A549 (cell line): Measurements from ENCODE around the gene SLC16A13. TPM values are rescaled to one million over a fixed set of nuclear protein-coding genes. Genes with fewer than 3 reads are reported as not detected.

ENCODE experiments used
- ATAC-seq, 2 experiments: fragments of 200-7000 bp in 1 of 2; fragments of >200 bp in 1 of 2; cut with Nextera tagmentation in 1 of 2; cut with Tn5 transposase in 1 of 2; 3 replicates each; pipeline versions ENCODE4 v1.8.0 to v1.9.1; 2018 to 2020; ENCODE audit warnings: mild to moderate bottlenecking in 1 of 2, moderate library complexity in 1 of 2
- CTCF ChIA-PET: fragments of 300-600 bp; sonication (Branson Sonifier 250); formaldehyde crosslinking; extraction: SDS; loops from one replicate; lab custom pipeline; 2021; ENCODE audit warnings: antibody characterized with exemption, inconsistent platforms; lab: Yijun Ruan, JAX
- POLR2A ChIA-PET: fragments of 350-600 bp; formaldehyde crosslinking; extraction: SDS; loops from one replicate; lab custom pipeline; 2021; ENCODE audit warnings: antibody characterized with exemption, inconsistent platforms; lab: Yijun Ruan, JAX
- DNase-seq, 2 experiments: peaks; one replicate each; pipeline versions ENCODE4 v3.0.0 to v3.0.0-alpha.2; 2011 to 2016; ENCODE audit warnings: low read depth in 1 of 2, low spot score in 1 of 2
- FAIRE-seq: peaks from 2 replicates; lab custom pipeline; 2011; peaks lifted over from hg19 to GRCh38; lab: Jason Lieb, UNC
- H3K27ac ChIP-seq, 2 experiments: fragments of >200 bp; sonication (Bioruptor Twin); formaldehyde crosslinking; 3 replicates each; pipeline ENCODE4 v1.5.1; 2016 to 2017
- H3K4me1 ChIP-seq: fragments of >200 bp; sonication (Bioruptor Twin); formaldehyde crosslinking; 3 replicates; pipeline ENCODE4 v1.6.1; 2016
- H3K4me2 ChIP-seq: fragments of >200 bp; sonication (Bioruptor Twin); formaldehyde crosslinking; 3 replicates; pipeline ENCODE4 v1.6.1; 2016
- H3K4me3 ChIP-seq: fragments of >200 bp; sonication (Bioruptor Twin); formaldehyde crosslinking; 3 replicates; pipeline ENCODE4 v1.5.1; 2016
- H3K9me3 ChIP-seq: fragments of >200 bp; sonication (Bioruptor Twin); formaldehyde crosslinking; 3 replicates; pipeline ENCODE4 v1.6.1; 2016
- ATOH8 ChIP-seq: fragments of 250-450 bp; sonication (Bioruptor Pico); IDR thresholded peaks from 2 replicates; pipeline ENCODE4 v1.5.0; 2020; ENCODE audit warnings: low read depth, mild to moderate bottlenecking, moderate library complexity
- BCL3 ChIP-seq: fragments of >200 bp; sonication (Bioruptor Twin); formaldehyde crosslinking; IDR thresholded peaks from 3 replicates; pipeline ENCODE4 v1.6.1; 2016
- BHLHE40 ChIP-seq: IDR thresholded peaks from 2 replicates; pipeline ENCODE4 v1.6.1; 2012; ENCODE audit warnings: low read depth, low read length, inconsistent platforms
- CEBPB ChIP-seq, 2 experiments: fragments of >200 bp in 1 of 2; sonication (Bioruptor Twin) in 1 of 2; formaldehyde crosslinking in 1 of 2; IDR thresholded peaks; 2 replicates each; pipeline ENCODE4 v1.6.1; 2012 to 2016
- CHD2 ChIP-seq: fragments of 150-350 bp; IDR thresholded peaks from 2 replicates; pipeline ENCODE4 v1.6.1; 2014; ENCODE audit warnings: low read length; ENCODE audit not compliant: partially characterized antibody
- CHD4 ChIP-seq: fragments of 200-600 bp; sonication (generic); IDR thresholded peaks from 2 replicates; pipeline ENCODE4 v1.6.1; 2016; ENCODE audit warnings: antibody characterized with exemption, mild to moderate bottlenecking, borderline replicate concordance
- CTCF ChIP-seq: fragments of >200 bp; sonication (Bioruptor Twin); formaldehyde crosslinking; IDR thresholded peaks from 3 replicates; pipeline ENCODE4 v1.5.1; 2016
- EHF ChIP-seq: fragments of 250-450 bp; sonication (Bioruptor Pico); IDR thresholded peaks from 2 replicates; pipeline ENCODE4 v1.5.0; 2020; ENCODE audit warnings: mild to moderate bottlenecking
- EP300 ChIP-seq, 2 experiments: fragments of >200 bp; sonication (Bioruptor Twin); formaldehyde crosslinking; IDR thresholded peaks; 2 replicates in 1 of 2; 3 replicates in 1 of 2; pipeline ENCODE4 v1.6.1; 2016 to 2017
- FOXS1 ChIP-seq: fragments of 250-450 bp; sonication (Bioruptor Pico); IDR thresholded peaks from 2 replicates; pipeline ENCODE4 v1.5.0; 2020; ENCODE audit warnings: mild to moderate bottlenecking, moderate library complexity
- GATA3 ChIP-seq: IDR thresholded peaks from 2 replicates; pipeline ENCODE4 v1.6.1; 2012; ENCODE audit warnings: borderline replicate concordance
- HMGXB4 ChIP-seq: fragments of 250-450 bp; sonication (Bioruptor Pico); IDR thresholded peaks from 2 replicates; pipeline ENCODE4 v1.5.0; 2021; ENCODE audit warnings: mild to moderate bottlenecking, moderate library complexity, borderline replicate concordance
- JUN ChIP-seq, 2 experiments: fragments of >200 bp; sonication (Bioruptor Twin); formaldehyde crosslinking; IDR thresholded peaks; 2 replicates in 1 of 2; 3 replicates in 1 of 2; pipeline ENCODE4 v1.6.1; 2016 to 2017
- KDM5A ChIP-seq: fragments of 200-600 bp; sonication (generic); IDR thresholded peaks from 2 replicates; pipeline ENCODE4 v1.6.1; 2016; ENCODE audit warnings: antibody characterized with exemption, mild to moderate bottlenecking
- MYC ChIP-seq: IDR thresholded peaks from 2 replicates; pipeline ENCODE4 v1.6.1; 2012; ENCODE audit warnings: mild to moderate bottlenecking, inconsistent platforms, low read length, improper control_type of control experiment, borderline replicate concordance
- NFE2L2 ChIP-seq: fragments of 150-350 bp; conservative IDR thresholded peaks from 2 replicates; pipeline ENCODE4 v1.6.1; 2014; ENCODE audit warnings: low read length
- PHF8 ChIP-seq: fragments of 200-600 bp; sonication (generic); IDR thresholded peaks from 2 replicates; pipeline ENCODE4 v1.6.1; 2016; ENCODE audit warnings: low read depth, mild to moderate bottlenecking, antibody characterized with exemption, moderate library complexity, borderline replicate concordance
- POLR2A ChIP-seq: IDR thresholded peaks from 2 replicates; pipeline ENCODE4 v1.6.1; 2012; ENCODE audit warnings: mild to moderate bottlenecking, low read length
- POLR2AphosphoS2 ChIP-seq: conservative IDR thresholded peaks from 2 replicates; pipeline ENCODE4 v1.6.1; 2012; ENCODE audit warnings: low read length, improper control_type of control experiment, inconsistent platforms
- RAD21 ChIP-seq, 2 experiments: fragments of >200 bp in 1 of 2; sonication (Bioruptor Twin) in 1 of 2; formaldehyde crosslinking in 1 of 2; IDR thresholded peaks in 1 of 2; conservative IDR thresholded peaks in 1 of 2; 2 replicates in 1 of 2; 3 replicates in 1 of 2; pipeline ENCODE4 v1.6.1; 2012 to 2018; ENCODE audit warnings: inconsistent platforms in 1 of 2
- RCOR1 ChIP-seq: fragments of 150-350 bp; IDR thresholded peaks from 2 replicates; pipeline ENCODE4 v1.6.1; 2014; ENCODE audit warnings: antibody characterized with exemption, low read length, low read depth
- RFX5 ChIP-seq: fragments of 450-650 bp; IDR thresholded peaks from 2 replicates; pipeline ENCODE4 v1.7.1; 2014; ENCODE audit warnings: antibody characterized with exemption, mild to moderate bottlenecking, moderate library complexity
- SREBF2 ChIP-seq: fragments of 450-650 bp; IDR thresholded peaks from 2 replicates; pipeline ENCODE4 v1.6.1; 2014; ENCODE audit warnings: mild to moderate bottlenecking, moderate library complexity
- TFCP2L1 ChIP-seq: fragments of 250-450 bp; sonication (Bioruptor Pico); IDR thresholded peaks from 2 replicates; pipeline ENCODE4 v1.5.0; 2021; ENCODE audit warnings: mild to moderate bottlenecking
- ZSCAN20 ChIP-seq: fragments of 250-450 bp; sonication (Bioruptor Pico); IDR thresholded peaks from 2 replicates; pipeline ENCODE4 v1.8.0; 2022; ENCODE audit warnings: mild to moderate bottlenecking, moderate library complexity
- WGBS: methylation state at CpG from one replicate; pipeline ENCODE4 v1.1.6; 2017; ENCODE audit errors: missing lambda C conversion rate; 5-methylcytosine and 5-hydroxymethylcytosine counted together
- polyA plus RNA-seq, 4 experiments: library from polyadenylated mRNA; depleted of rRNA in 3 of 4; stranded (reverse); fragments of >200 nt; fragmentation: RNase III in 1 of 4; extraction: RNeasy Plus Mini Kit Qiagen cat#74134 plus additional on column Dnase treatment in 1 of 4; gene quantifications; 2 replicates in 3 of 4; 3 replicates in 1 of 4; pipeline ENCODE4 v1.2.3, GENCODE V29; 2011 to 2017
- TF ChIP-seq, protein P1 (sequence below): fragments of >200 bp; sonication (Bioruptor Twin); formaldehyde crosslinking; IDR thresholded peaks from 2 replicates; pipeline ENCODE4 v1.6.1; 2016

The SLC16A13 gene
- polyA plus RNA-seq, 2 of the 4 experiments (the other 2 are of a cell fraction): 8.0 to 10.9 TPM

DNA sequence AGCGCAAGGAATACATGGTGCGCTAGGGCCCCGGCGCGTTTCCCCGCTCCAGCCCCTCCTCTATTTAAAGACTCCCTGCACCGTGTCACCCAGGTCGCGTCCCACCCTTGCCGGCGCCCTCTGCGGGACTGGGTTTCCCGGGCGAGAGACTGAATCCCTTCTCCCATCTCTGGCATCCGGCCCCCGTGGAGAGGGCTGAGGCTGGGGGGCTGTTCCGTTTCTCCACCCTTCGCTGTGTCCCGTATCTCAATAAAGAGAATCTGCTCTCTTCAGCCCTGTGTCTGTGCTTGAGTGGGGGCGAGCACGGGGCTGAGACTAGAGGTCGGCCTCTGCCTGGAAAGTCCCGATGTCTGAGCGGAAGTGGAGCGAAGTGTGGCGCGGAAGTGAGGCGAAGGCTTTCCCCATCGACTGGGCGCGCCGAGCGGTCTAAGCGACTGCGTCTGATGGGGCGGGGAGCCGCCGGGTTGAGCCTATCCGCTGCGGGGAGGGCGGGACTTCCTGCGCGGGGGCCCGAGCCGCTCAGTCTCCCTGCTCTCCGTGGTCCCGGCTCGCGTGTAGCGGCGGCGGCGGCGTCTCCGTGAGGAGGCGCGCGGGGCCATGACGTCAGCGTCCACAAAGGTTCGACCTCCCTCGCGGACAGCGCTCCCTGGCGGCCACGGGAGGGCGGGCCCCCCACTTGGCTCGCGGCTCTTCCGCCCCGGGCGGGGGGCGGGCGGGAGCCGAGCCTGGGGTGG, 21.4 kb upstream of the SLC16A13 start (continued):
- TF ChIP-seq ATOH8 (CRISPR knock-in tag) (no peak), MYC (peak; percentile 53; the same call in 1 of the 2 replicates), EP300 (IDR thresholded peaks at IDR 0.05) (no peak), FOXS1 (CRISPR knock-in tag) (no peak)

DNA sequence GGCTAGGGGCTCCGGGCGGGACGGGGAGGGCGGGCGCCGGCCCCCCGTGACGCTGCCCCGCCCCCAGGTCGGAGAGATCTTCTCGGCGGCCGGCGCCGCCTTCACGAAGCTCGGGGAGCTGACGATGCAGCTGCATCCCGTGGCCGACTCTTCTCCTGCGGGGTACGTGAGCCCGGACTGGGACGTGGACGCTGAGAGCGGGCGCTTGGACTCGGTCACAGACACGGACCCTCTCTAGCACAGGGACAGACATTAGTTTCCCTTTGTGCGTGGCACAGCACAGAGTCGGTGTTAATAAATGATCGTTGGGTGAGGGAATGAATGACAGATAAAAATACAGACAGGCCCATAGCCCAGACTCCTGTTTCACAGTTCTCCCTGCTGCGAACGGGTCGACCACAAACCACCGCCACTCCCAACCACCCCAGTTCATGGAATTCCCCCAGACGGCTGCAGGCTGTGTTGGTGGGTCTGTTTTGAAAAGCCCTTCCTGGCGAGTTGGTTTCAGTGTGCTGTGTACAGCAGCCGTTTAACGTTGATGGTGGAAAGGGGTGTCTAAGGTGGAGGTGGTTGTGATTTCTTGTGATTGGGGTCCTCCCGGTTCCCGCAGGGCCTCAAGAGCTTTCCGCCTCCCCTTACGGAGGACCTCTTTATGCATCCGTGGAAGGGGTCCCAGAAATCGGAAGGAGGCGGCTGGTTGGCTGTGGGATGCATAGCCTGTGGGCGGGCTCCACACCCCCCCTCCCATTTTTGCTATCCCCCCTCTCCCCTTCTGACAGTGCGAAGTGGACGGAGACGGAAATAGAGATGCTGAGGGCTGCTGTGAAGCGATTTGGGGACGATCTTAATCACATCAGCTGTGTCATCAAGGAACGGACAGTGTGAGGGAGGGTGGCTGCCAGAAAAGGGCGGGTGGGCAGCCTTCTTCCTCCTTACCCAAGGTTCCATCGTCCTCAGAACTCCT, 20.5 kb upstream of the SLC16A13 start:
- peak overlapping the region; percentile 90 to 99 for H3K27ac ChIP-seq
- ATAC-seq (peak in 1 of 2 experiments; percentile 1; a peak in 5 of 6 replicates), DNase-seq (no peak), FAIRE-seq (no peak)
- 46% methylated on average over 35 of the region's 56 CpGs for WGBS
- peak overlapping the region; percentile 81 for H3K4me3 ChIP-seq
- peaks cover 29% of the 10 kb centered on the region for H3K4me1 ChIP-seq
- POLR2A ChIA-PET: interaction anchor here (1.0 to 1.5 kb wide), 2 partner anchors 8 to 10 kb away, joined by 3 to 4 read pairs; no protein-coding TSS in a partner anchor
- H3K4me2 ChIP-seq: peak overlapping the region; percentile 88
- TF ChIP-seq POLR2AphosphoS2: no peak
- TF ChIP-seq JUN (IDR thresholded peaks at IDR 0.05): peak in 1 of 2 experiments; percentile 2; a peak in 3 of 5 replicates
- no peak for TF ChIP-seq PHF8
- no peak for TF ChIP-seq RCOR1
- TF ChIP-seq CTCF: peak; percentile 19; the same call in 2 of the 3 replicates
- TF ChIP-seq CHD4: no peak
- no peak for TF ChIP-seq EHF (CRISPR knock-in tag)
- no peak for TF ChIP-seq SREBF2
- no peak for TF ChIP-seq KDM5A
- TF ChIP-seq POLR2A: peak; percentile 67
- TF ChIP-seq, all 56 proteins: peak for 3
- CTCF ChIA-PET: interaction anchor here (1.0 to 11.4 kb wide), 12 partner anchors 8 to 349 kb away, joined by 3 to 77 read pairs (median 6); no protein-coding TSS in a partner anchor
- no peaks in the 10 kb centered on the region for H3K9me3 ChIP-seq

GRCh38 chr17:7016418-7016817, 19.4 kb upstream of the SLC16A13 start:
- TF ChIP-seq PHF8 (no peak), SREBF2 (no peak), BCL3 (no peak), TFCP2L1 (CRISPR knock-in tag) (no peak), RAD21 (conservative IDR thresholded peaks at IDR 0.05 in 1 of 2, IDR thresholded peaks at IDR 0.05 in 1 of 2) (no peak), HMGXB4 (CRISPR knock-in tag) (no peak), RFX5 (no peak), GATA3 (no peak), POLR2AphosphoS2 (no peak), CEBPB (IDR thresholded peaks at IDR 0.05) (no peak), RCOR1 (no peak), CHD2 (no peak), BHLHE40 (no peak), NFE2L2 (no peak), ZSCAN20 (no peak)
- TF ChIP-seq, protein P1, sequence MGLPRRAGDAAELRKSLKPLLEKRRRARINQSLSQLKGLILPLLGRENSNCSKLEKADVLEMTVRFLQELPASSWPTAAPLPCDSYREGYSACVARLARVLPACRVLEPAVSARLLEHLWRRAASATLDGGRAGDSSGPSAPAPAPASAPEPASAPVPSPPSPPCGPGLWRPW: no peak
- 88% methylated on average over 3 of the region's 3 CpGs for WGBS

More at GRCh38 chr17:7016418-7016817, 19.4 kb upstream of the SLC16A13 start:
- no peak overlapping the region for H3K4me2 ChIP-seq
- no peaks in the 10 kb centered on the region for H3K9me3 ChIP-seq
- no peak overlapping the region for H3K4me3 ChIP-seq
- peaks cover 27% of the 10 kb centered on the region for H3K4me1 ChIP-seq
- FAIRE-seq (no peak), ATAC-seq (no peak), DNase-seq (no peak)
- POLR2A ChIA-PET: interaction anchor here (1.3 kb wide), 1 partner anchor 19 kb away, joined by 3 read pairs; the partner anchor contains the start of gene SLC16A13
- CTCF ChIA-PET: interaction anchor here (0.7 to 11.4 kb wide), 13 partner anchors 9 to 544 kb away, joined by 3 to 77 read pairs (median 5); no protein-coding TSS in a partner anchor
- H3K27ac ChIP-seq: no peak overlapping the region
